H9 (cell line): Measurements from ENCODE around the gene TFAP2E. TPM values are rescaled to one million over a fixed set of nuclear protein-coding genes. Genes with fewer than 3 reads are reported as not detected.

ENCODE experiments used
- DNase-seq: peaks from one replicate; pipeline ENCODE4 v3.0.0-alpha.2; 2017
- H2AFZ ChIP-seq: one replicate; pipeline ENCODE4 v1.6.1; 2013; ENCODE audit warnings: mild to moderate bottlenecking, low read length, control low read depth, moderate library complexity
- H2AK5ac ChIP-seq: 2 replicates; pipeline ENCODE4 v1.6.1; 2013; ENCODE audit warnings: low read length, control low read depth, mixed read lengths; ENCODE audit not compliant: insufficient read length
- H2BK120ac ChIP-seq: one replicate; pipeline ENCODE4 v1.6.1; 2013; ENCODE audit warnings: low read depth, mild to moderate bottlenecking, low read length, control low read depth, inconsistent platforms; ENCODE audit not compliant: poor library complexity, severe bottlenecking
- H2BK12ac ChIP-seq: 2 replicates; pipeline ENCODE4 v1.6.1; 2013; ENCODE audit warnings: low read length, control low read depth, mixed read lengths, low read depth; ENCODE audit not compliant: insufficient read length
- H2BK15ac ChIP-seq: 2 replicates; pipeline ENCODE4 v1.6.1; 2013; ENCODE audit warnings: low read depth, low read length, control low read depth
- H2BK20ac ChIP-seq: one replicate; pipeline ENCODE4 v1.6.1; 2013; ENCODE audit warnings: low read depth, mild to moderate bottlenecking, low read length, control low read depth, inconsistent platforms; ENCODE audit not compliant: poor library complexity, severe bottlenecking
- H2BK5ac ChIP-seq: 2 replicates; pipeline ENCODE4 v1.6.1; 2013; ENCODE audit warnings: low read length, control low read depth, mixed read lengths; ENCODE audit not compliant: insufficient read length
- H3K14ac ChIP-seq: 2 replicates; pipeline ENCODE4 v1.6.1; 2013; ENCODE audit warnings: low read length, control low read depth; ENCODE audit not compliant: insufficient read depth
- H3K18ac ChIP-seq: 2 replicates; pipeline ENCODE4 v1.6.1; 2013; ENCODE audit warnings: low read depth, mild to moderate bottlenecking, mixed read lengths, low read length, control low read depth; ENCODE audit not compliant: insufficient read length
- H3K23ac ChIP-seq: 2 replicates; pipeline ENCODE4 v1.6.1; 2013; ENCODE audit warnings: low read length, control low read depth, mixed read lengths, low read depth; ENCODE audit not compliant: insufficient read length
- H3K23me2 ChIP-seq: 2 replicates; pipeline ENCODE4 v1.6.1; 2013; ENCODE audit warnings: low read depth, mild to moderate bottlenecking, mixed read lengths, low read length, control low read depth; ENCODE audit not compliant: insufficient read length, poor library complexity, severe bottlenecking
- H3K27ac ChIP-seq: 2 replicates; pipeline ENCODE4 v1.5.1; 2013; ENCODE audit warnings: low read length, control low read depth, mixed read lengths, low read depth; ENCODE audit not compliant: insufficient read length
- H3K27me3 ChIP-seq: 2 replicates; pipeline ENCODE4 v1.6.1; 2013; ENCODE audit warnings: low read length, control low read depth, inconsistent platforms; ENCODE audit not compliant: insufficient read depth
- H3K4ac ChIP-seq: 2 replicates; pipeline ENCODE4 v1.6.1; 2013; ENCODE audit warnings: low read depth, mild to moderate bottlenecking, control low read depth, inconsistent platforms, low read length, moderate library complexity
- H3K4me1 ChIP-seq: 2 replicates; pipeline ENCODE4 v1.6.1; 2013; ENCODE audit warnings: low read length, control low read depth, inconsistent platforms; ENCODE audit not compliant: insufficient read depth
- H3K4me2 ChIP-seq: 2 replicates; pipeline ENCODE4 v1.6.1; 2013; ENCODE audit warnings: low read length, control low read depth, mixed read lengths; ENCODE audit not compliant: insufficient read length, insufficient read depth
- H3K56ac ChIP-seq: 2 replicates; pipeline ENCODE4 v1.6.1; 2013; ENCODE audit warnings: low read depth, mild to moderate bottlenecking, mixed read lengths, low read length, control low read depth; ENCODE audit not compliant: insufficient read length
- H3K79me1 ChIP-seq: 2 replicates; pipeline ENCODE4 v1.6.1; 2013; ENCODE audit warnings: low read depth, mild to moderate bottlenecking, moderate library complexity, low read length, control low read depth, inconsistent platforms; ENCODE audit not compliant: insufficient read depth, poor library complexity, severe bottlenecking
- H3K79me2 ChIP-seq: 2 replicates; pipeline ENCODE4 v1.6.1; 2013; ENCODE audit warnings: low read length, control low read depth, inconsistent platforms; ENCODE audit not compliant: insufficient read depth
- H3K9ac ChIP-seq: 2 replicates; pipeline ENCODE4 v1.6.1; 2013; ENCODE audit warnings: low read length, control low read depth, mixed read lengths; ENCODE audit not compliant: insufficient read length; ENCODE audit errors: extremely low read depth
- H3K9me3 ChIP-seq: one replicate; pipeline ENCODE4 v1.6.1; 2013; ENCODE audit warnings: low read depth, low read length, inconsistent platforms; ENCODE audit not compliant: control insufficient read depth
- H3T11ph ChIP-seq: one replicate; pipeline ENCODE4 v1.6.1; 2013; ENCODE audit warnings: mild to moderate bottlenecking, low read length, control low read depth, inconsistent platforms
- H4K20me1 ChIP-seq: one replicate; pipeline ENCODE4 v1.6.1; 2013; ENCODE audit not compliant: control insufficient read depth, insufficient read length, insufficient read depth
- H4K5ac ChIP-seq: 2 replicates; pipeline ENCODE4 v1.6.1; 2013; ENCODE audit warnings: low read depth, mild to moderate bottlenecking, mixed read lengths, low read length, control low read depth; ENCODE audit not compliant: insufficient read length
- H4K8ac ChIP-seq: replicated peaks from 2 replicates; pipeline ENCODE4 v1.6.1; 2013; ENCODE audit warnings: low read length, control low read depth, mixed read lengths, low read depth; ENCODE audit not compliant: insufficient read length
- H4K91ac ChIP-seq: 2 replicates; pipeline ENCODE4 v1.6.1; 2013; ENCODE audit warnings: low read depth, mild to moderate bottlenecking, moderate library complexity, mixed read lengths, low read length, control low read depth; ENCODE audit not compliant: insufficient read length
- H3K27ac Mint-ChIP-seq, 3 experiments: 2 replicates in 2 of 3; 3 replicates in 1 of 3; pipeline ENCODE4 v1.8.0; 2020 to 2021; ENCODE audit warnings: mixed read lengths in 3 of 3, mild to moderate bottlenecking in 1 of 3, moderate library complexity in 1 of 3
- H3K27me3 Mint-ChIP-seq: 2 replicates; pipeline ENCODE4 v1.8.0; 2021; ENCODE audit warnings: low read depth, mild to moderate bottlenecking, moderate library complexity, mixed read lengths
- H3K36me3 Mint-ChIP-seq, 3 experiments: 2 replicates in 2 of 3; 3 replicates in 1 of 3; pipeline ENCODE4 v1.8.0; 2020 to 2021; ENCODE audit warnings: low read depth in 3 of 3, mixed read lengths in 3 of 3; ENCODE audit not compliant: insufficient read depth in 1 of 3
- H3K4me1 Mint-ChIP-seq, 2 experiments: 2 replicates each; pipeline ENCODE4 v1.8.0; 2020; ENCODE audit warnings: mixed read lengths in 2 of 2
- H3K4me3 Mint-ChIP-seq, 2 experiments: 2 replicates in 1 of 2; 3 replicates in 1 of 2; pipeline ENCODE4 v1.8.0; 2020 to 2021; ENCODE audit warnings: mild to moderate bottlenecking in 2 of 2, mixed read lengths in 2 of 2, moderate library complexity in 1 of 2
- H3K9me3 Mint-ChIP-seq, 2 experiments: 2 replicates in 1 of 2; 3 replicates in 1 of 2; pipeline ENCODE4 v1.8.0; 2020; ENCODE audit warnings: mild to moderate bottlenecking in 2 of 2, mixed read lengths in 2 of 2, moderate library complexity in 1 of 2
- WGBS: extraction: QIAGEN DNeasy Blood & Tissue Kit; methylation state at CpG from one replicate; pipeline ENCODE4 v1.1.7; 2013; ENCODE audit warnings: missing lambda C conversion rate, low lambda C conversion rate, mixed read lengths; ENCODE audit not compliant: insufficient read length; ENCODE audit errors: extremely low coverage; 5-methylcytosine and 5-hydroxymethylcytosine counted together
- total RNA-seq: library from RNA; stranded (reverse); gene quantifications from 2 replicates; pipeline ENCODE4 v1.2.1, GENCODE V29; 2021
- TF ChIP-seq, protein P1 (sequence below): fragments of 200-600 bp; sonication (generic); conservative IDR thresholded peaks from 3 replicates; pipeline ENCODE4 v1.8.0; 2021; ENCODE audit warnings: antibody characterized with exemption, mild to moderate bottlenecking

The TFAP2E gene
- total RNA-seq, 1 experiment from 2014 or later = 0.70 TPM

DNA sequence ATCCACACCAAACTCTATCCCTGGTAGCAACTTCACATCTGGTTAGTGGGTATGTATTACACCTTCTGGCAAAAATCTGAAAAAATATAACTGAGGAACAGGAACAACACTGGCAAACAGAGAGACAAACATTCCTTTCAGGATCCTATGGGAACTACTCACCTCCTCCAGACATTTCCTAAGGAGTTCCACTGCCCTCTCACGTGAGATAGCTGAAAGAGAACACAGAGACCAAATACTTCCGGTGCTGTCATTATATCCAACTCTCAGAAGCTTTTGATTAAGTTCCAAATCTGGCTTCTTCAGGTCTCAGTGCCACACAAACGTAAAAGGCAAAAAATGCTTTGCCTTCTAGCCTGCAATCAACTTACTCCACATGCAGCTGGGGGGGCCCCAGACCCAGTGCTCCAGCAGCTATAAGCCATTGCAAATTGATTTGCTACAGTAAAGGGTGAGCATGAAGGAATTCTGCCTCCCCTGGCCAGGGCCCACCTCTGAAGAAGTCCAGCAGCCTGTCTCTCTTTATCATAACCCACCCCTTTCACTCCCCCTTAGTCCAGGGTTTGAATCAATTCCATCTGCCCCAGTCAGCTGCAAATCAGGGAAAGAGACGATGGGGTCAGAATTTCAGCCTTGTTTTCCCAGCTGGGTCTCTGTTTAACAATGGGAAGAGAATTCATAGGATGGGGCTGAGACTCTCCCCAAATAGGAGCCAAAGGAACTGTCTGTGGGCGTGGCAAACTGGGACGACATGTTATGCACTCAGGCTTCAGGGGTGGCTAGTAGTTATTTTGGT, 32.2 kb downstream of the TFAP2E start:
- H3K4me2 ChIP-seq = no peak overlapping the region
- no peak for DNase-seq

More for the DNA sequence above, 32.2 kb downstream of the TFAP2E start:
- Histone ChIP-seq H3T11ph (no peak overlapping the region), H4K20me1 (no peaks in the 10 kb centered on the region), H2BK15ac (no peak overlapping the region), H3K18ac (no peak overlapping the region), H4K5ac (no peak overlapping the region), H3K9ac (no peak overlapping the region), H3K27ac (no peak overlapping the region), H2BK120ac (no peak overlapping the region), H4K91ac (no peak overlapping the region), H3K4me1 (no peaks in the 10 kb centered on the region), H3K23me2 (no peaks in the 10 kb centered on the region), H2BK12ac (no peak overlapping the region), H2AFZ (no peak overlapping the region), H2BK20ac (no peak overlapping the region), H2AK5ac (no peak overlapping the region), H3K9me3 (no peaks in the 10 kb centered on the region), H3K23ac (no peak overlapping the region), H3K27me3 (no peaks in the 10 kb centered on the region), H4K8ac (no peak overlapping the region), H3K14ac (no peak overlapping the region), H2BK5ac (no peak overlapping the region), H3K79me1 (no peaks in the 10 kb centered on the region), H3K4ac (no peak overlapping the region), H3K79me2 (no peaks in the 10 kb centered on the region), H3K56ac (no peak overlapping the region)
- peaks cover 30 to 73% (median 59%) of the 10 kb centered on the region in 3 experiments for H3K36me3 Mint-ChIP-seq
- no peaks in the 10 kb centered on the region for H3K27me3 Mint-ChIP-seq
- H3K27ac Mint-ChIP-seq = peak overlapping the region in 2 of 3 experiments; percentile 4 to 56; a peak in 2 of 7 replicates
- peaks cover 0 to 10% of the 10 kb centered on the region in 2 experiments; a peak in 2 of 4 replicates for H3K4me1 Mint-ChIP-seq
- H3K9me3 Mint-ChIP-seq = no peaks in the 10 kb centered on the region
- H3K4me3 Mint-ChIP-seq = no peak overlapping the region
- WGBS = no CpG with 5 or more reads among the region's 6 CpGs
- TF ChIP-seq, protein P1, sequence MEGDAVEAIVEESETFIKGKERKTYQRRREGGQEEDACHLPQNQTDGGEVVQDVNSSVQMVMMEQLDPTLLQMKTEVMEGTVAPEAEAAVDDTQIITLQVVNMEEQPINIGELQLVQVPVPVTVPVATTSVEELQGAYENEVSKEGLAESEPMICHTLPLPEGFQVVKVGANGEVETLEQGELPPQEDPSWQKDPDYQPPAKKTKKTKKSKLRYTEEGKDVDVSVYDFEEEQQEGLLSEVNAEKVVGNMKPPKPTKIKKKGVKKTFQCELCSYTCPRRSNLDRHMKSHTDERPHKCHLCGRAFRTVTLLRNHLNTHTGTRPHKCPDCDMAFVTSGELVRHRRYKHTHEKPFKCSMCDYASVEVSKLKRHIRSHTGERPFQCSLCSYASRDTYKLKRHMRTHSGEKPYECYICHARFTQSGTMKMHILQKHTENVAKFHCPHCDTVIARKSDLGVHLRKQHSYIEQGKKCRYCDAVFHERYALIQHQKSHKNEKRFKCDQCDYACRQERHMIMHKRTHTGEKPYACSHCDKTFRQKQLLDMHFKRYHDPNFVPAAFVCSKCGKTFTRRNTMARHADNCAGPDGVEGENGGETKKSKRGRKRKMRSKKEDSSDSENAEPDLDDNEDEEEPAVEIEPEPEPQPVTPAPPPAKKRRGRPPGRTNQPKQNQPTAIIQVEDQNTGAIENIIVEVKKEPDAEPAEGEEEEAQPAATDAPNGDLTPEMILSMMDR = no peak
